ENCODE measurements around the gene ATP5F1D.

Gene ATP5F1D

DNA sequence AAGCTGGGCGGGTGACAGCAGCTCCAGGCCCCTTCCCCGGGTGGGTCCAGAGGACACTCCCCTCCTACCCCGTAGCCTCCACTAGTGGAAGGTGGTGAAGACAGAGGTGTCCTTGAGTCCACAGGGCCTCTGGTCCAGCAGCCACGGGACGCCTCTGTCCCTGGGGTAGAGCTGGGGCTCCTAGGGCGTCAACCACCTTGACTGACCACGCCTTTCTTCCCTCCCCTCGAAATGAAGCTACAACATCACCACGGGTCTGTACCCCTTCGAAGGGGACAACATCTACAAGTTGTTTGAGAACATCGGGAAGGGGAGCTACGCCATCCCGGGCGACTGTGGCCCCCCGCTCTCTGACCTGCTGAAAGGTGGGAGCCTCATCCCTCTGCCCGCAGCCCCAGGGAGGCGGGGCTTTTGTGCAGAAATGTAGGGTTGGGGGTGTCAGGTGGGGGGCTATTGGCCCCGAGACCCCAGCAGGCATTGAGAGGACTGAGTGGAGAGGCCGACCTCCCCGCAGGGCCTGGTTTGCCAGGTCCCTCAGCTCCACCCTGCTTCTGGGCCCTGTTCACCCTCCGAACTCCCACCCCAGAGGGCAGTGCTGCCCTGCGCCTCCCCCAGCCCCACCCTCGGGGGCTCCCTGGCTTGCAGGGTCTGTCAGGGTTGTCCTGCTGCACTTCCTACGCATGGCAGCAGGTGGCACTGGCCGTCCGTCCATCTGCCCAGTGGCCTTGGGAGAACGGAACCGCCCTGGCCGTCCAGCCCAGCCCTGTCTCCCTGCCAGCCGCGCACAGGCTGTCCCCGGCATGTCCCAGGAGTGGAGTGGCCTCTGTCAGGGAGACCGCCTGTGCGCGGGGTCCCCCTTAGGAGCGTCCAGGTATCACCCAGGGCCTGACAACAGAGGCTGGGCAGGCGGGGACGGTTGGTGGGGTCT is 20.3 kb upstream of the ATP5F1D start:
- no peak for DNase-seq (ENCODE audit: low read depth)

DNA sequence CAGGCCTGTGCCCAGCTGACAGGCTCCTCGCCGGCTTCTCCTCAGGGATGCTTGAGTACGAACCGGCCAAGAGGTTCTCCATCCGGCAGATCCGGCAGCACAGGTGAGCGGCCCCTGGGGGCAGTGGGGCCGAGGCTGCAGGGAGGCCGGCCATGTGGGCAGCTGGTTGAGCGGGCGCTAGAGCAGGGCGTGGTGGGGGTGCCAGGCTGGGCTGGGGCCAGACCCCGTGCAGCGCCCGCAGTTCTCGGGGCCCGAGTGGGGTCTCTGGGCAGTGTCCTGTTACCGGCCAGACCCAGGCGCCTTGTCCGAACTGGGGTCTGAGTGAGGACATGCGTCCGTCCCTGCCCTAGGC is 19.7 kb upstream of the ATP5F1D start:
- no peak for DNase-seq (ENCODE audit: low read depth)

DNA sequence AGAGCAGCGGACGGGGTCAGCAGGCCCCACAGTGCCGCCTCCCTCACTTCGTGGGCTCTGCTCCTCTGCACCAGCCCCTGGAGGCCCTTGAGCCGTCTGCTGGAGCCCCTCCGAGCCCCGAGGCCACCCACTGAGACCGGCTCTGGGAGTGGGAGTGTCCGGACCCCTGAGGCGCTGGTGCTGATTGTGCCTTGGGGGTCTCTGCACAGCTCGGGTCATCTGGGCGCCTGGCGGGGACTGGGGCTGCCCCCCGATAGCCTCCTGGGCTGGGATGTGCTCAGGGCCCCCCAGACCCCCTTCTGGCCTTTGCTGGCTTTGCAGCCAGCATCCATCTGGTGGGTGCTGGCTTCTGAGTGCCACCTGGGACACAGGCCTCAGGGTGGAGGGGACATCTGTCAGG is 19.2 kb upstream of the ATP5F1D start:
- DNase-seq (ENCODE audit: low read depth), result no peak

DNA sequence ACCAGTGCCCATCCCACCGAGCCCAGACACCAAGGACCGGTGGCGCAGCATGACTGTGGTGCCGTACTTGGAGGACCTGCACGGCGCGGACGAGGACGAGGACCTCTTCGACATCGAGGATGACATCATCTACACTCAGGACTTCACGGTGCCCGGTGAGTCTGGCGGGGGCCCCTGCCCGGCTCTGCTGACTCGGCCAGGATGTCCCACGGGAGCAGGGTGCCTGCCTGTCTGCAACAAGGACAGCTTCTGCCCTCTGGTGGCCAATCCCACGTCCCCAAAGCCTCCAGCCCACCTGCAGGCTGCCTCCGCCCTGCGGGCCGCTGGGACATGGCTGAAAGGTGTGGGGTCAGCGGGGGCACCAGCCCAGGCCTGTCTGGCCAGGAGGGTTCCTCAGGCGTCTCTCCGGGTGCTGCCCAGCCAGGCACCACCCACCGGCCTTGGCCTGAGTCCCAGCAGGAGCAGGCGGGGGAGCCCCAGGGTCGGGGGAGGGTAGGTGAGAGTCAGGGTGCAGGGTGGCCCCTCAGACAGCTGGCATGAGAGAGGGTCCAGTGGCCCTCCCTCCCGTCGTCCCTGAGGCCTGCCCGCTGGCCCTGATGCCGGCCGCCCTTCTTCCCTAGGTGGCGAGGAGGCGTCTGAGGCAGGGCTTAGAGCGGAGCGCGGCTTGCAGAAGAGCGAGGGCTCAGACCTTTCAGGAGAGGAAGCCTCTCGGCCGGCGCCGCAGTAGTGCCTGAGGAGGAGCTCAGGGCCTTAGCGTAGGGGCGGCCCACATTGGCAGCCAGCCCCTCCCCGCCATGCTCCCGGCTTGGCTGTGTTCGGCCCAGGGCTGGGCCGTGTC is 18.3 kb upstream of the ATP5F1D start:
- no peak for DNase-seq (ENCODE audit: low read depth)

DNA sequence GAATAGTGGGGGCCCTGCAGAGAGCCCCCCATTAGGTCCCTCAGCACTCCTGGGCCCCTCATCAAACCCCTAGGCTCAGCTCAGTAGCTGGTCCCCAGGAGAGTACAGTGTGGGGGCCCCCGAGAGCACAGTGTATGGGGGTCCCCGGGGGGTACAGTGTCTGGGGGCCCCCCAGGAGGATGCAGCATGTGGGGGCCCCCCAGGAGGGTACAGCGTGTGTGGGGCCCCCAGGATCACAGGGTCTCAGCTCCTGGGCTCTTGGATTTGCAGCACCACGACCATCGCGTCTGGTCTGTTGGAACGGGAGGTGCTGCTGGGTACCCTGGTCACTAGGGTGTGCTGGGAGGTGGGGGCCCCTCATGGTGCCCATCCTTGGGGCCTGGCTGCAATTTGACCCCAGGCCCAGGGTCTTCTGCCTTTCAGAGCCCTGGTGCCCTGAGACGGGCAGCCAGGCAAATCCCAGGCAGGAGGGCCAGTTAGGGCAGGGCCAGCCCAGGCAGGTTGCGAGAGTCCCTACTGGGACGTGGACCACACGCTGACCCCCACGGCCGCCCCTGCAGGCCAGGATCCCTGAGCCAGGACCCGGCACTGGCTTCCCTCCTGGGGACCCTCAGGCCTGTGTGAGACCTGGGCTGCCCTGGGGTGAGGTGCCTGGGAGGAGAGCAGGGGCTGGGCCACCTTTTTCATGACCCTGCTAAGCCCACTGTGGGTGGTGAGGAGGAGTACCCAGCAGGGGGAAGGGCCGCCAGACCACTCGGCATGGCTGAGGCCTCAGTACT is 17.3 kb upstream of the ATP5F1D start:
- no peak for DNase-seq (ENCODE audit: low read depth)

DNA sequence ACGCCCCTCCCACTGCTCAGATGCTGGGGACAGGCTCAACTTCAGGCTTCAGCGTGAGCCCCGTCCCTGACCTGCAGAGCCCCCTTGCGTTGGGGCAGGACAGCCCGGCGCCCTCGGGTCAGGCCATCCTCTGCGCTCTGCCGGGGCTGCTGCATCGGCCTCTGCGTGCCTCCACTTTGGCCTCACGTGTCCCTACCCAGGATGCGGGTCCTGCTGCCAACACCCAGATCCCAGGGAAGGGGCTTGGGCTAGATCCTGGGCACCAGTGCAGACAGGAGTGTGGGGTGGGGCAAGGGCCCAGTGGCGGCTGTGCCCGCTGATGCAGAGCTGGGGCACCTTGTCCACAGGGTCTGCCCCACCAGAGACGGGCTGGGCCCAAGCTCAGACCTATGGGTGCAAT is 16.7 kb upstream of the ATP5F1D start:
- no peak for DNase-seq (ENCODE audit: low read depth)

DNA sequence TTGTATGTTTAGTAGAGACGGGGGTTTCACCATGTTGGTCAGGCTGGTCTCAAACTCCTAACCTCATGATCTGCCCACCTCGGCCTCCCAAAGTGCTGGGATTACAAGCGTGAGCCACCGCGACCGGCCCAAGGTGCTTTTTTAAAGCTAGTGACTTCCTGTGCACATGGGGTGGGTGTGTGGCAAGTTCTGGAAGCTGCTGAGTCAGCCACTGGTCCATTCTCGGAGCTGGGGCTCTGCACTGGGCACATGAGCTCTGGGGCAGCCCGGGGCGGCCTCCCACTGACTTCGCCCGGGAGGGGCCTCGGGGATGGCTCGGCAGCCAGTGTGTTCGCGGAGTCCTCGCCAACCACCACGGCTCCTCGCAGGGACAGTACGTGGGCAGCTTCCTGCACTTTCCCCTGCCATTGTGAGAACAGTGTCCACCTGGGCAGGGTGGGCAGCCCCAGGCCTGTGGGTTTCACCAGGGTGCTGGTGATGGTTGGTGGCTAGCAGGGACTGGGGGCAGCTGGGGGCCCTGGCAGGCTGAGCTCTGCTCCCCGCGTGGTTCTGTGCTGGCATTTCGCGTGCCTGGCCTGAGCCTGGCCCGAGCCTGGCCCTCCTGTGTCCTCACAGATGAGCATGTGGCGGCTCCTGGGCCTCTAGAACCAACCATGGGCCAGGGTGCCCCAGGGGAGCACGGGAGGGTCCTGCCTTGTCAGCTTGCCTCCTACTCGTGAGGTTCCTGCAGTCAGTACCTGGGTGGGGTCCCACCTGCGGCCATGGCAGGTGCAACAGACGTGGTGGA is 15.9 kb upstream of the ATP5F1D start:
- DNase-seq (ENCODE audit: low read depth), result no peak

DNA sequence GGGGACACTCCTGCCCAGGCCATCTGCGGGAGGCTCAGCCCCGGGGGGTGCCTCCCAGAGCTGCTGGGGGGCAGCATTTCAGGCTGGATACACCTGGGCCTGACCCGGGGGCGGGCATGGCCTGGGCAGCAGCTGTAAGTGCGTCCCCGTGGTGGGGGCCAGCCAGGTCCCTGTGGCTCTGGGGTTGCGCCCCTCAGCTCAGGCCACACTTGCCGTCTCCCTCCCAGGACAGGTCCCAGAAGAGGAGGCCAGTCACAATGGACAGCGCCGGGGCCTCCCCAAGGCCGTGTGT is 15.4 kb upstream of the ATP5F1D start:
- no peak for DNase-seq (ENCODE audit: low read depth)

DNA sequence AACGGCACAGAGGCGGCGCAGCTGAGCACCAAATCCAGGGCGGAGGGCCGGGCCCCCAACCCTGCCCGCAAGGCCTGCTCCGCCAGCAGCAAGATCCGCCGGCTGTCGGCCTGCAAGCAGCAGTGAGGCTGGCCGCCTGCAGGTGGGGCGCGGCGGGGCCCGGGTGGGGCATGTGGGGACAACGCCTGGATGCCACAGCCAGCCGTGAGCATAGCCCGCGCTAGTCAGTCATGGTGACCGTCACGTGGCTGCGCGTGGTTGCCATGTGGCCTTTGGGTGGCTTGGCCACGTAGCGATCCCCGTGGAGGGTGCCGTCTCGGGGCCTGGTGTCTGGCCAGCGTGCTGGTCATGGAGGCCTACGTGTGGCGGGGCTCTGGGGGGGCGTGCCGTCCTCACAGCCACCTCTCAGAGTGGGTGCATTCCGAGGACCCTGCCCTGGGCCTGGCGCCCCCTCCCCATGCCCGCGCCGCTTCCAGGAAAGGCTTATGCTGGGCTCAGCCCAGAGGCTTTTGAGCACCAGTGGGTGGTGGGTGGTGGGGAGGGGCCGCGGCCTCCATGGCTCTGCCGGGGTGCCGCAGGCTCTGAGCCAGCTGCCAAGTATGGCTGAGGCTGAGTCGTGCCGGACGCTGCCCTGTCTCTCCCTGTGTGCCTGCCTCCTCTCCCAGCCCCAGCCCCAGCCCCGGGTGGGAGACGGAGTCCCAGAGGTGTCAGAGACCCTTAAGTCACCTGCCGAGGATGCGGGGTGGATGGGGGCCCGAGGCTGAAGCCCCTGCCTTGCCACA is 14.8 kb upstream of the ATP5F1D start:
- no peak for DNase-seq (ENCODE audit: low read depth)

DNA sequence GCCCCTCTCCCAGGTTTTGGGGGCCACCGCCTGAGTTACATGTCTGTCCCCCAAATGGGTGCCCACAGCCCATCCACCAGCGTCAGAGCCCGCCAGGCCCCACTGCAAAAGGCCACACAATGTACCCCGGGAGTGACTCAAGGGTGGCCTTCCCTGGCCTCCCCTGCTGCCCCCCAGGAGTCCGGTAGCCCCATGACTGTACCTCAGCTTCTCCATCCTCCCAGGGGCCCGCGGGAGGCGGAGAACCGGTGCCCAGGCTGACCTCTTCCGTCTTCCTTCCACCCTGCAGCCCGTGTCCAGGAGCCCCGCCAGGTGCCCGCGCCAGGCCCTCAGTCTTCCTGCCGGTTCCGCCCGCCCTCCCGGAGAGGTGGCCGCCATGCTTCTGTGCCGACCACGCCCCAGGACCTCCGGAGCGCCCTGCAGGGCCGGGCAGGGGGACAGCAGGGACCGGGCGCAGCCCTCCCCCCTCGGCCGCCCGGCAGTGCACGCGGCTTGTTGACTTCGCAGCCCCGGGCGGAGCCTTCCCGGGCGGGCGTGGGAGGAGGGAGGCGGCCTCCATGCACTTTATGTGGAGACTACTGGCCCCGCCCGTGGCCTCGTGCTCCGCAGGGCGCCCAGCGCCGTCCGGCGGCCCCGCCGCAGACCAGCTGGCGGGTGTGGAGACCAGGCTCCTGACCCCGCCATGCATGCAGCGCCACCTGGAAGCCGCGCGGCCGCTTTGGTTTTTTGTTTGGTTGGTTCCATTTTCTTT is 14.1 kb upstream of the ATP5F1D start:
- no peak for DNase-seq (ENCODE audit: low read depth)

DNA sequence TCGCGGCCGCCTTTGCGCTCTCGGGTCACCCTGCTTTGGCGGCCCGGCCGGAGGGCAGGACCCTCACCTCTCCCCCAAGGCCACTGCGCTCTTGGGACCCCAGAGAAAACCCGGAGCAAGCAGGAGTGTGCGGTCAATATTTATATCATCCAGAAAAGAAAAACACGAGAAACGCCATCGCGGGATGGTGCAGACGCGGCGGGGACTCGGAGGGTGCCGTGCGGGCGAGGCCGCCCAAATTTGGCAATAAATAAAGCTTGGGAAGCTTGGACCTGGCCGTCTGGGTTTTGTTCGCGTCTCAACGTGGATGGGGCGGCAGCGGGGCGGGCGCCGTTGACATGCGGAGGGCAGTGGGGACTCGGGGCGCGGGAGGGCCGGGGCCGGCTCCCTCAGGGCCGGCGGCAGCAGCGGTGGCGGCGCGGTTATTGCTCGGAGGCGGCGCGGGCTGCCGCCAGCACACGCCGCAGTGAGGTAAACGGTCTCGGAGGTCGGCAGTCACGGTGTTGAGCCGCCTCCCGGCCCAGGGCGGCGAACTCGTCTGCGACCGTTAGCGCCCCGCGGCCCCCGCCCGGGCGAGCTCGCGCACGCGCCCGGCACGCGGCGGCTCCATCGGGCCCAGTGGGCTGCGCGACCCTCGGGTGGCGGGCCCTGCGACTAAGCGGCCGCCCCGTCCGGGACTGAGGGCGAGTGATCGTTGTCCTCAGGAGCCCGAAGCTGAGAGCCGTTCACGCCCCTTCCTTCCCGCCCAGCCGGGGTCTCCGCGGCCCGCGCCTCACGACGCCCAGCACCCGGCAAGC is 13.2 kb upstream of the ATP5F1D start:
- DNase-seq (ENCODE audit: low read depth), result no peak

DNA sequence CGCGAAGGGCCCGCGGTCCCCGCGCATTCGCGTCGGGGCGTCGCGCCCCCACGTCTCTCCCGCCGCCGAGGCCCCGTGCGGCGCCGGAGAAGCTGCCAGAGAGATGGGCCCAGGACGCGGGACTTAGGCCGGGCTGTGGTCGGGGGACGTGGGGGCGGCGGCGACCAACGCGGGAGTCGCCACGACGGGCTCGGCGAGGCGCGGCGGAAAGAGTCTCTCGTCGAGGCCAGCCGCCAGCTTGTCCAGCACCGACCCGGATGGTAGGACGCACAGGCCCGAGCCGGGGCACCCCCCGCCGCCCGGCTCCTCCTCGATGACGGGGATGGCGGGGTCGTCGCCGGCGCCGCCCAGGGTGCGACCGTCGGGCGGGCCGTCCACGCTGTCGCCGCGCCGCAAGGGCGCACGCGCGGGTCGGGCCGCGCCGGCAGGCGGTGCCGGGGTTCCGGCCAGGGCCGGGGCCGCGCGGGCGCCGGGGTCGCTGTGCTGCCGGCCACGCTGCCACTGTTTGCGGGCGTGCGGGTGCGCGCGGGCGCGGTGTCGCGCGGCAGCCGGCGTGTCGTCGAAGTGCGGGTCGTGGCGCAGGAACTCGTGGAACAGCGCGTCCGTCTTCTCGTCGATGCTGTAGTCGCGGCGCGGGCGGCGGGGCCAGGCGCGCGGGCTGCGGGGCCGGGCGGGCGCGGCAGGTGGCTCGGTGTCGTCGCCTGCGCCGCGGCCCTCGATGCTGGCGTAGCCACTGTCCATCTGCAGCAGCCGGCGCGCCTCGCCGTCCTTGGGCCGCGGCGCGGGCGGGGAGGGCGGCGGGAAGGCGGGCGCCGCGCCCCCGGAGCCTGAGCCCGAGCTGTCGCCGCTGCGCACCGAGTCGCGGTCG is 12.3 kb upstream of the ATP5F1D start:
- DNase-seq (ENCODE audit: low read depth), result no peak

DNA sequence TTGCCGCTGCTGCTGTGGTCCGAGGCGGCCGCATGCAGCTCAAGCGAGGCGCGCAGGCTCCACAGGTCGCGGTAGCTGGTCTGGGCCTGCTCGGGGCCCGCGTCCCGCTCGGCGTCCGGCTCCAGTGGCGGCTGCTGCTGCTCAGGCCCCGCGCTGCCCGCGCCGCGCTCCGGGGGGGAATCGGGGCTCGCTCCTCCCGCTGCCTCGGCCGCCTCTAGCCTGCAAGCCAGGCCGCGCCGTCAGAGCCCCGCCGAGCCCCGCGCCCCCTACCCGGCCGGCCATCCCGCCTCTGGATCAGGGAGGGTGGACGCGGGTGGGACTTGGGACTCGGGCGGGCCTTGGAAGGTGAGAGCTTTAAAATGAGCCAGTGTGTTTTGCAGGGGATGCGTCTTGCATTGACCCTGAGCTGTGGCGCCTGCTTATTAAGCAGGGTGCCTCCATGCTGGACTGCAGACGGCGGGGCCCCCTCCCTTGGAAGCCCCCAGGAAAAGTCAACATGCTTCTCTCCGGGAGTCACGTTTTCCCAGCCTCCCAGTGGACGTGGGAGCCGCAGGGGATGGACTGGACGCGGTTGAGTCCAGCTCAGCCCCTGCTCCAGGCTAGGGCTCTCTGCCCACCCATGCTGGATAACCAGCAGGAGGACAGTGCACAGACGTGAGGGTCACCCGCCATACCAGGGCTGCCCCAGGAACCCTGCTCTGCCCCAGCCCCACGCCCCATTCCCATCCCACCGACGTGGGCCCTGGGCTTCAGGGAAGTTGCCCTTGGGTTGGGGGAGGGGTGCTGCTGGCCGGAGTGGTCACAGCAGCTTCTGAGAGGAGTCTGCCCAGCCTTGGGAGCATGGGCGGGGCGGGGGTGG is 11.4 kb upstream of the ATP5F1D start:
- no peak for DNase-seq (ENCODE audit: low read depth)

DNA sequence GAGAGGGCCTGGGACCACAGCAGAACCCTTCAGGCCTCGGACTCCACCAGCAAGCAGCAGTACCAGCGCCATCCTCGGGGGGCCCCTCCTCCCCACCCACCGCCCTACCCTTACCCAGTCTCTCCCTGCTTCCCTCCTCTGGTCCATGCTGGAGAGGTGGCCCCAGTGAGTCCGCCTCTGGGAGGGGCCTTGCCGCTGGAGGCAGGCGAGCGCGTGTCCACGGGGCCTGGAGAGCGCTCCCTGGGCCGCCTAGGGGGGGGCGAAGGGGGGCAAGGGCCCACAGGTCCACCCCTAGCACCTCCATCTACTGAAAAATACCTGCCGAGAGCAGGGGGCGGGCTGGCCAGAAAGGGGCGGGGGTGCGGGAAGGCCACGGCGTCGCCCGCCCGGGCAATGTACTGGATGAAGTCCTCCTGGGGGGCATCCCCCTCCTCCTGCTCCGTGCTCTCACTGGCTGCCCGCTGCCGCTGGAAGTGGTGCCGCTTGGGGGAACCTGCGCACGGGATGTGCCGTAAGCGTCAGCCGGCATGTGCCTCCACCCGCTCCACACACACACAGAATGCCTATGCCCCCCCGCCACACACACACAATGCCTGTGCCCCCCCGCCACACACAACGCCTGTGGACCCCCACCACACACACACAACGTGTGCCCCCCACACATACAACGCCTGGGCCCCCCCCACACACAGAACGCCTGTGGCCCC is 10.6 kb upstream of the ATP5F1D start:
- no peak for DNase-seq (ENCODE audit: low read depth)

DNA sequence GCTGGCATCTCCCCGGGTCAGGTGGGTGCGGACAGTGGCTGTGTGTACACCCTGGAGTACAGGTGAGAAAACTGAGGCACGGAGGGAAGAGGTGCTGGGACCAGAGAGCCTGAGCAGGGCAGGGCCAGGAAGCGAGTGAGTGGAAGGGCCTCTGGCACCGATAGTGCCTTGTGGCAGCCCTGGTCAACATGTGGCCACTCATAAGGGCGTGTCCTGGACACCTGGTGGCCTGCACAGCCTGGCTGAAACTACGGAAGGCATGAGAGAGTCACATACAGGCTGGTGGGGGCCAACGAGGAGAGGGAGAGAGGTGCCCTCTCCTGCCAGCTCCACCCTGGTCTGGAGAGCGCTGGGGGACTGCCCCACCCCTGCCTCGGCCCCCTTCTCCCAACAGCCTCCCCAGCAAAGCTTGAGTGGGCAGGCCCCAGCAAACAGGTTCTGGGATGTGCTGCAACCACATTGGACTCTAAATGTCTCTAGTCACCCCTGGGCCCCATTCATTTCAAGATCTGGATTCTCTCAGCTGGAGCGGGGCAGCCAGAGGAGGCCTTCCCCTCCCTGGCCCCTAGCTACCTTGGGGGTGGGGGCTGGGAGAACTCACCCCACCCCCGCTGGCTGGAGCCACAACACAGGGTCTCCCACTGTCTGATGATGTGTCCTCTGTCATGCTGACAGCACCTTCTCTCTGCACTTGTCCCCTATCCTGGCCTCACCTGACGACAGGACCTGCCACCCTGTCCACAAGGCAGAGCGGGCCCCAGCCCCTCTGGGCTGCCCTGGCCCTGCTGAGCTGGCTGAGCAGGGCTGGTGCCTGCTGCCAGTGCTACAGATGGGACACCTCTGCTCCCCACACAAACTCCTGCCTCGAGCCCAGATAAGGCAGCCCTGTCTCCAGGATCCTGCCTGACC is 9.6 kb upstream of the ATP5F1D start:
- DNase-seq (ENCODE audit: low read depth), result no peak

DNA sequence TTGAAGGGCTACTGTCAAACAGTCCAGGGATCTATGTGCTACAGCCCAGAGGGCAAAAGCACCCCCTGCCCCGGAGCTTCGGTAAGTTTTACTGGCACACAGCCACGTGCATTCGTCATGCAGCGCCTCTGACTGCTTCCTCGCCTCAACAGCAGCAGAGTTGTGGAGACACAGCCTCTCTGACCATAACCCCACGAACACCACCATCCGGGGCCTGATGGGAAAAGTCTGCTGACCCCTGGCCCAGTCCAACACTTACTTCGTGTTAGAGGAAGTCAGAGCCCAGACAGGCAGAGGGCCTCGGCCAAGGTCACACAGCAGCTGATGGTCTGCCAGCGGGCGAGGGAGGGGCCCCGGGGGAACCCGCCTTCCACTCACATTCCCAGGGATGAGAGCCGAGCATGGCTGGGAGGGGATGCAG is 8.9 kb upstream of the ATP5F1D start:
- DNase-seq (ENCODE audit: low read depth), result no peak

Measured in stimulated activated CD8-positive, alpha-beta memory T cell treated with anti-CD3 and anti-CD28 coated beads, Interleukin-7, amount 100 ng/mL, for 24 hours (primary cell).